MM.1S (cell line): ENCODE results near the gene CCDC185.

Source experiments
- DNase-seq: peaks from one replicate; pipeline ENCODE4 v3.0.0-alpha.2; 2015
- H2AFZ ChIP-seq: fragments of 300-600 bp; sonication (generic); 2 replicates; pipeline ENCODE4 v1.6.0; 2016; ENCODE audit warnings: antibody characterized with exemption, low read length
- H3F3A ChIP-seq: fragments of 300-600 bp; sonication (generic); 2 replicates; pipeline ENCODE4 v1.6.1; 2016; ENCODE audit warnings: mild to moderate bottlenecking, antibody characterized with exemption, low read length, moderate library complexity, mixed read lengths; ENCODE audit not compliant: insufficient read depth
- H3K27ac ChIP-seq: fragments of 300-600 bp; sonication (generic); 2 replicates; pipeline ENCODE4 v1.5.1; 2016; ENCODE audit warnings: mild to moderate bottlenecking, low read length
- H3K27me3 ChIP-seq: fragments of 300-600 bp; sonication (generic); replicated peaks from 2 replicates; pipeline ENCODE4 v1.6.0; 2016; ENCODE audit warnings: low read length; ENCODE audit not compliant: insufficient read depth
- H3K36me3 ChIP-seq: fragments of 300-600 bp; sonication (generic); replicated peaks from 2 replicates; pipeline ENCODE4 v1.6.1; 2016; ENCODE audit warnings: mild to moderate bottlenecking, low read length, mixed read lengths; ENCODE audit not compliant: insufficient read depth
- H3K4me1 ChIP-seq: fragments of 300-600 bp; sonication (generic); 2 replicates; pipeline ENCODE4 v1.6.1; 2016; ENCODE audit warnings: low read length, mixed read lengths
- H3K4me2 ChIP-seq: fragments of 300-600 bp; sonication (generic); 2 replicates; pipeline ENCODE4 v1.6.0; 2016; ENCODE audit warnings: low read depth, low read length
- H3K4me3 ChIP-seq: fragments of 300-600 bp; sonication (generic); 2 replicates; pipeline ENCODE4 v1.5.1; 2016; ENCODE audit warnings: low read length, mixed read lengths
- H3K79me2 ChIP-seq: fragments of 300-600 bp; sonication (generic); 2 replicates; pipeline ENCODE4 v1.6.1; 2016; ENCODE audit warnings: mixed run types, low read length, mixed read lengths
- H3K9ac ChIP-seq: fragments of 300-600 bp; sonication (generic); 2 replicates; pipeline ENCODE4 v1.6.1; 2016; ENCODE audit warnings: low read length, mixed read lengths
- H3K9me2 ChIP-seq: fragments of 300-600 bp; sonication (generic); replicated peaks from 2 replicates; pipeline ENCODE4 v1.6.1; 2016; ENCODE audit warnings: mild to moderate bottlenecking, low read length, mixed read lengths; ENCODE audit not compliant: insufficient read depth
- H3K9me3 ChIP-seq: fragments of 300-600 bp; sonication (generic); replicated peaks from 2 replicates; pipeline ENCODE4 v1.6.1; 2016; ENCODE audit warnings: mild to moderate bottlenecking, low read length, mixed read lengths; ENCODE audit not compliant: insufficient read depth
- H4K20me1 ChIP-seq: fragments of 300-600 bp; sonication (generic); 2 replicates; pipeline ENCODE4 v1.6.1; 2016; ENCODE audit warnings: mild to moderate bottlenecking, low read length, moderate library complexity, mixed read lengths; ENCODE audit not compliant: insufficient read depth
- EZH2 ChIP-seq: fragments of 300-600 bp; sonication (generic); optimal IDR thresholded peaks from 2 replicates; pipeline ENCODE3; 2017; ENCODE audit warnings: low read depth, mild to moderate bottlenecking, antibody characterized with exemption, low read length, mixed read lengths
- EZH2phosphoT487 ChIP-seq: fragments of 300-600 bp; sonication (generic); IDR thresholded peaks from 2 replicates; pipeline ENCODE4 v1.6.1; 2018; ENCODE audit warnings: antibody characterized with exemption, low read length
- TF ChIP-seq, protein P1 (sequence below): fragments of 300-600 bp; sonication (generic); IDR thresholded peaks from 2 replicates; pipeline ENCODE4 v1.5.1; 2016; ENCODE audit warnings: antibody characterized with exemption, low read length, mixed read lengths

CCDC185 gene

DNA sequence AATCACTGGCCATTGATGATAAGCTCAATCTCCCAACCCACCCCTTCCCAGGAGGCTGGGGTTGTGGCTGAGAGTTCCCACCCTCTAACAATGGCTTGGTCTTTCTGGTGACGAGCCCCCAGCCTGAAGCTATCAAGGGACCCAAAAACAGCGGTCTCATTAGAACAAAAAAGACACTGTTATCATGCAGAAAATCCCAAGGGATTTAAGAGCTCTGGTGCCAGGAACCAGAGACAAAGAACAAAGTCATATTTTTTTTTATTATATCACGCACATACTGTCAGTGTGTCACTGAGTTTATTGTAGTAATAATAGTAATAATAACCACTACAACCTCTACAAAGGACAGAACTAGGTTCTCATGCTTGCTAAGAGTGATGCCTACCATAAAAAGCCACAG lies 43.9 kb downstream of the CCDC185 start:
- Histone ChIP-seq H4K20me1 (no peaks in the 10 kb centered on the region), H3K27me3 (no peaks in the 10 kb centered on the region), H3K9me3 (no peaks in the 10 kb centered on the region), H3K36me3 (no peaks in the 10 kb centered on the region), H3K79me2 (no peaks in the 10 kb centered on the region), H3K9me2 (no peaks in the 10 kb centered on the region), H3K4me3 (no peak overlapping the region), H3F3A (no peaks in the 10 kb centered on the region), H3K4me1 (no peaks in the 10 kb centered on the region), H3K4me2 (no peak overlapping the region), H3K27ac (no peak overlapping the region), H3K9ac (no peak overlapping the region), H2AFZ (no peak overlapping the region)
- TF ChIP-seq, protein P1, sequence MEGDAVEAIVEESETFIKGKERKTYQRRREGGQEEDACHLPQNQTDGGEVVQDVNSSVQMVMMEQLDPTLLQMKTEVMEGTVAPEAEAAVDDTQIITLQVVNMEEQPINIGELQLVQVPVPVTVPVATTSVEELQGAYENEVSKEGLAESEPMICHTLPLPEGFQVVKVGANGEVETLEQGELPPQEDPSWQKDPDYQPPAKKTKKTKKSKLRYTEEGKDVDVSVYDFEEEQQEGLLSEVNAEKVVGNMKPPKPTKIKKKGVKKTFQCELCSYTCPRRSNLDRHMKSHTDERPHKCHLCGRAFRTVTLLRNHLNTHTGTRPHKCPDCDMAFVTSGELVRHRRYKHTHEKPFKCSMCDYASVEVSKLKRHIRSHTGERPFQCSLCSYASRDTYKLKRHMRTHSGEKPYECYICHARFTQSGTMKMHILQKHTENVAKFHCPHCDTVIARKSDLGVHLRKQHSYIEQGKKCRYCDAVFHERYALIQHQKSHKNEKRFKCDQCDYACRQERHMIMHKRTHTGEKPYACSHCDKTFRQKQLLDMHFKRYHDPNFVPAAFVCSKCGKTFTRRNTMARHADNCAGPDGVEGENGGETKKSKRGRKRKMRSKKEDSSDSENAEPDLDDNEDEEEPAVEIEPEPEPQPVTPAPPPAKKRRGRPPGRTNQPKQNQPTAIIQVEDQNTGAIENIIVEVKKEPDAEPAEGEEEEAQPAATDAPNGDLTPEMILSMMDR, result no peak
- TF ChIP-seq EZH2phosphoT487 (no peak), EZH2 (no peak)
- DNase-seq, result no peak

DNA sequence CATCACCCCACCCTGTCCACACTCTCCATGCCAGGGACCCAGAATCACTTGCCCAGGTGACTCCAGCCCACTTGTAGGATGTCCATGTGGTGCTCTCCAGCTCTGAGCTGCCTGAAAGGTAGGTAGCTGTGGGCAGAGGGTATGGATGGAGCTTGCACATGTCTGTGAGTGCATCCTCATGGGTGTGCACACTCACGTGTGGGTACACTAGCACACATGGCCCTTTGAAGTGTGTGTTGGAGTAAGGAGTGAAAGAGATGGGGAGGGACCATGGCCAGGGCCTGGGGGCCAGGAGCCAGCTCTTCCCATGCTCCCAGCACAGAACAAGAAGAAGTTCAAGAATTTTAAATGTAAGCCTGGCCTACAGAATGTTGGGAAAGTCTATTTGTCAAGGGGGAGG lies 50.2 kb downstream of the CCDC185 start:
- Histone ChIP-seq H3K27ac (no peak overlapping the region), H3F3A (no peaks in the 10 kb centered on the region), H3K4me3 (no peak overlapping the region), H3K9me3 (no peaks in the 10 kb centered on the region), H3K36me3 (no peaks in the 10 kb centered on the region), H3K27me3 (no peaks in the 10 kb centered on the region), H4K20me1 (no peaks in the 10 kb centered on the region), H2AFZ (no peak overlapping the region), H3K4me2 (no peak overlapping the region), H3K9ac (no peak overlapping the region), H3K79me2 (no peaks in the 10 kb centered on the region), H3K9me2 (no peaks in the 10 kb centered on the region), H3K4me1 (no peaks in the 10 kb centered on the region)
- TF ChIP-seq EZH2phosphoT487, result no peak
- no peak for TF ChIP-seq EZH2
- TF ChIP-seq, protein P1, result no peak
- DNase-seq, result no peak

DNA sequence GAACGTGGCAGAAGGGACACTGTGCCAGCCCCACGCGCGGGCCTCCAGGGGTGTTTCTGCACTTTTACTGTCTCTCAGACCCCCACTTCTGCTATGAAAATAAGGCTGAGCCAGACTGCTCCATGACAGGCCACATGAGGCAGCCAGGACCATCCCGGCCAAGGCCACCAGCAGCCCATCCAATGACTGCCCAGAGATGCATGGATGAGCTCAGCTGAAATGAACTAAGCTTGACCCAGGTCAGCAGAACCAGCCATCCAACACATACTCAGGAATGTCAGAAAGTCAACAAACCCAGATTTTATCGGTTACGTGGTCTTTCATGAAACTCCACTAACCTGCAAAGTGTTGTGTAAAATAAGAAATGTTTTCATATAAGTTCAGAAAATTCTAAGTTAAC lies 51.2 kb downstream of the CCDC185 start:
- Histone ChIP-seq H3F3A (no peaks in the 10 kb centered on the region), H4K20me1 (no peaks in the 10 kb centered on the region), H3K79me2 (no peaks in the 10 kb centered on the region), H3K4me2 (no peak overlapping the region), H3K36me3 (no peaks in the 10 kb centered on the region), H3K27ac (no peak overlapping the region), H3K9me3 (no peaks in the 10 kb centered on the region), H3K9me2 (no peaks in the 10 kb centered on the region), H3K9ac (no peak overlapping the region), H3K27me3 (no peaks in the 10 kb centered on the region), H3K4me3 (no peak overlapping the region), H3K4me1 (no peaks in the 10 kb centered on the region), H2AFZ (no peak overlapping the region)
- no peak for DNase-seq
- no peak for TF ChIP-seq EZH2
- TF ChIP-seq, protein P1, result no peak
- no peak for TF ChIP-seq EZH2phosphoT487
